Cardiac muscle cell (in vitro differentiated cells and primary cell): Measurements from ENCODE around the gene RECQL. TPM values are rescaled to one million over a fixed set of nuclear protein-coding genes. Genes with fewer than 3 reads are reported as not detected.

Source experiments
- DNase-seq, 2 donors: peaks; one replicate each; pipeline versions ENCODE4 v3.0.0 to v3.0.0-alpha.2; 2010 to 2017; ENCODE audit warnings: low read depth in 1 of 2, low spot score in 1 of 2
- H3K27ac ChIP-seq: fragments of 200-600 bp; sonication (generic); 2 replicates; pipeline ENCODE4 v1.5.1; 2016
- H3K27me3 ChIP-seq: fragments of 200-600 bp; sonication (generic); 2 replicates; pipeline ENCODE4 v1.6.0; 2016; ENCODE audit warnings: control low read depth
- H3K36me3 ChIP-seq: fragments of 200-600 bp; sonication (generic); 2 replicates; pipeline ENCODE4 v1.5.1; 2016; ENCODE audit warnings: control low read depth
- H3K4me1 ChIP-seq: fragments of 200-600 bp; sonication (generic); 2 replicates; pipeline ENCODE4 v1.8.1; 2017; ENCODE audit warnings: low read depth, mild to moderate bottlenecking, mixed run types
- H3K4me3 ChIP-seq: fragments of 200-600 bp; sonication (generic); 2 replicates; pipeline ENCODE4 v1.5.1; 2016; ENCODE audit warnings: mild to moderate bottlenecking
- H3K9me3 ChIP-seq: fragments of 200-600 bp; sonication (generic); 2 replicates; pipeline ENCODE4 v1.5.1; 2017; ENCODE audit warnings: low read depth, mild to moderate bottlenecking, control low read depth
- CTCF ChIP-seq: IDR thresholded peaks from 2 replicates; pipeline ENCODE4 v1.5.1; 2012; ENCODE audit warnings: low read depth, mild to moderate bottlenecking, low read length
- polyA plus RNA-seq: library from polyadenylated mRNA; unstranded; fragments of >200 nt; fragmentation: Nextera tagmentation; extraction: Ambion mirVana; gene quantifications from 2 replicates; pipeline ENCODE4 v1.2.1, GENCODE V29; 2016
- total RNA-seq: library from RNA; depleted of rRNA; stranded (reverse); fragments of >200 nt; gene quantifications from 2 replicates; pipeline ENCODE4 v1.2.3, GENCODE V29; 2016

RECQL gene
- total and polyA plus RNA-seq, 2 experiments from 2014 or later, result 13.6 to 14.7 TPM

- no peaks in the 10 kb centered on the region for H3K36me3 ChIP-seq
- no peak overlapping the region for H3K27ac ChIP-seq
- peaks cover 14% of the 10 kb centered on the region for H3K4me1 ChIP-seq
- H3K9me3 ChIP-seq, result no peaks in the 10 kb centered on the region
- H3K27me3 ChIP-seq, result peaks cover 74% of the 10 kb centered on the region
- DNase-seq, result peak in 1 of 2 donors; percentile 25
- no peak overlapping the region for H3K4me3 ChIP-seq
- no peak for TF ChIP-seq CTCF
These were observed 27.5 kb upstream of the RECQL start for GRCh38 chr12:21528953-21529352.

GRCh38 chr12:21527451-21528180 lies 26.2 kb upstream of the RECQL start:
- DNase-seq, result peak; percentile 58 to 83
- no peak for TF ChIP-seq CTCF
- Histone ChIP-seq H3K36me3 (no peaks in the 10 kb centered on the region), H3K4me1 (peaks cover 14% of the 10 kb centered on the region), H3K27me3 (peaks cover 65% of the 10 kb centered on the region), H3K27ac (no peak overlapping the region), H3K9me3 (no peaks in the 10 kb centered on the region), H3K4me3 (peak overlapping the region; percentile 71)

GRCh38 chr12:21526721-21527345 lies 25.4 kb upstream of the RECQL start:
- DNase-seq, result no peak
- Histone ChIP-seq H3K4me3 (peak overlapping the region; percentile 71), H3K9me3 (no peaks in the 10 kb centered on the region), H3K27me3 (peaks cover 57% of the 10 kb centered on the region), H3K27ac (no peak overlapping the region), H3K36me3 (no peaks in the 10 kb centered on the region), H3K4me1 (peaks cover 14% of the 10 kb centered on the region)
- no peak for TF ChIP-seq CTCF

- Histone ChIP-seq H3K9me3 (no peaks in the 10 kb centered on the region), H3K4me3 (peak within 1 kb of the TSS; percentile 71), H3K27ac (no peak within 1 kb of the TSS), H3K36me3 (no peaks in the 10 kb centered on the region), H3K4me1 (peaks cover 14% of the 10 kb centered on the region), H3K27me3 (peaks cover 50% of the 10 kb centered on the region)
- TF ChIP-seq CTCF, result no peak
- DNase-seq, result peak in 1 of 2 donors; percentile 13
These were observed 24.6 kb upstream of the RECQL start, which contains the start of gene SPX for GRCh38 chr12:21526053-21526452. TSS of gene SPX (plus strand) at chr12:21526296. CDS start at chr12:21526473, 177 bp downstream.

GRCh38 chr12:21523148-21523547 lies 21.7 kb upstream of the RECQL start:
- DNase-seq, result no peak
- TF ChIP-seq CTCF, result no peak
- Histone ChIP-seq H3K4me3 (no peak overlapping the region), H3K27me3 (peaks cover 20% of the 10 kb centered on the region), H3K27ac (no peak overlapping the region), H3K9me3 (no peaks in the 10 kb centered on the region), H3K4me1 (peaks cover 5% of the 10 kb centered on the region), H3K36me3 (no peaks in the 10 kb centered on the region)
